ENCODE data around the gene MESP1.
"Not testable (repeated sequence)": the region's sequence is repeated elsewhere in the genome, so short reads cannot be mapped to it uniquely, and the experiment has no call there.

The MESP1 gene

GRCh38 chr15:89750560-89751542, at the start of gene MESP1:
Gene MESP1 (minus strand): TSS chr15:89751249. CDS start chr15:89751231, 18 bp downstream.
- DNase-seq = peak; percentile 63

DNA sequence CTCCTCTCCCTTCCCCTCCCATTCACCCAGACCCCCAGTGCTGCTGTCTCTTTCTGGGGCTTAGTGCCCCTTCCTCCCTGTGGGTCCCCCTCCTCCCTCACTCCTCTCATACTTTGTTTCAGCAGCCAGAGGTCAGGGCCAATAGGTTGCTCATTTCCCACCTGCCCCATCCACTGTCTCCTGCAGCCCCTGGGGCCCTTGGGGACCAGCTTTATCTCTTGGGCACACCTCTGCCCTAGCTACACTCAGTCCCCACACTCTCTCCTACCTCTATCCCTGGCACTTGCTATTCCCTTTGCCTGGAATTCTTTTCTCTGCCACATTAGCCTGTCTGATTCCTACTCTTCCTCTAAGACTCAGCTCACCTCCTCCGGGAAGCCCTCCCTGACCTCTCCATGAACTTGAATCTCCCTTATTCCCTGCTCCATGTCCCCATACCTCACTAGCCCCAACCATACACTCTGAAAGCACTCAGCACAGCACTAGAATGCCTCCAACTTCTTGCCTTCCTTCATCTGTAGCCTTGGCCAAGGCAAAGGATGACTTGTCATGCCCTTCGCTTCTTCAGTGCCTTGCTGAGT, 49.0 kb upstream of the MESP1 start:
- no peak for DNase-seq

DNA sequence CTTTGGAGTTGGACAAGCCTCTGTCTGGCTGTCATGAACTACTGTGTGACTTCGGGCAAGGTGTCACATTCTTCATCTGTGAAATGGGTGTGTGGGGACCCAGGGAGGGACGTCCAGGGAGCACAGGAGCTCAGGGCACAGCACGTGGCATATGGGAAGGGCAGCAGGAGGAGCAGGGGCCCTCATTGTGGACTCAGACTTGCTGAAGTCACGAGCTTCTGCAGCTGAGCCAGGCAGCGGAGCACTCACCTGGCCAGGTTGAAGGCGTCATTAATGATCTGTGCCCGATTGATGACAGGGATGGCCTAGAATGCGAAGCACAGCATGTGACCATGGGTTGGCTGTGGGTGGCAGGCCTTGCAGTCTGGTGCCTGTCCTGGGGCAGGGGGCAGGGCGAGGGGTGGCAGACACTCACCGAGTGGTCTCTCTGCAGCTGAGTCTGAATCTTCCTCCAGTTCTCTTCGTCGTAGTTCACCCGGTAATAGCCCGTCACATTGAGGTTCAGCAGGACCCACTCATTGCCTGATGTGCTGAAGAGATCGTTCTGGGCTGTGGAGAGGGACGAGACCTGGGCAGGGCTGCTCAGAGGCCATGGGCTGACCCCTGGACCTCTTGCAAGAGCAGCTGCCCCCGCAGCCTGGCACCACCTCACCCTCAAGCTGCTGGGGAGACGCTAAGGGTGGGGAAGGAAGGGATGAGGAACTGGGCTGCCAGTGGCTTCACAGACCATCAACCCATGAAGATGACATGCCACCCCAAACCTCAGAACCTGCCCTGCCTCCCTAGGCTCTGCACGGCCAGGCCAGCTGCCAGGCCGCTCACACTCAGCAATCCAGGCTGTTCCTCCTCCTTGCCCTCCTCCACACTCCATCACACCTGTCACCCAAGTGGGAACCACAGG, 48.2 kb upstream of the MESP1 start:
- no peak for DNase-seq

DNA sequence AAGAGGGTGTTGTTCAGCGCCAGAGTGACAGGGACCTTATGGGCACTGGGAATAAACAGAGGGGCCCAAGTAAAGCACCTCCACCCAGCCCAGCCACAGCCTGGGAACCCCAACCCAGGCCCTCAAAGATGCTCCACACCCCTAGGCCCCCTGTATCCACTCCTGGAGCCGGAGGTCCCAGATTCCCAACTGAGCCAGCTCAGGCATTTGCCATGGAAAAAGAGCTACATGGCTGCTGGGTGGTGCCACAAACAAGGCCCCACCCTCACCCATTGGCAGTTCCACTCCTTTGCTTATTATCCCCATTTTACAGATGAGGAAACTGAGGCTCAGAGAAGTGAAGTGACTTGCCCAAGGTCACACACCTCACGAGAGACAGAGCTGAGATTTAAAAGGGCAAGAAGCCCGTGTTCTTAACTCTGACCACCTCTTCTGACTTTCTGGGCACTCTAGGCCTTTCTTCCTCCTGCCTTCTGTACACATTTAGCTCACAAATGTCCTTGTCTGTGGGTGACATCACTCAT, 46.7 kb upstream of the MESP1 start:
- DNase-seq = no peak

- no peak for DNase-seq
Measured at GRCh38 chr15:89795996-89796395, 44.9 kb upstream of the MESP1 start.

DNA sequence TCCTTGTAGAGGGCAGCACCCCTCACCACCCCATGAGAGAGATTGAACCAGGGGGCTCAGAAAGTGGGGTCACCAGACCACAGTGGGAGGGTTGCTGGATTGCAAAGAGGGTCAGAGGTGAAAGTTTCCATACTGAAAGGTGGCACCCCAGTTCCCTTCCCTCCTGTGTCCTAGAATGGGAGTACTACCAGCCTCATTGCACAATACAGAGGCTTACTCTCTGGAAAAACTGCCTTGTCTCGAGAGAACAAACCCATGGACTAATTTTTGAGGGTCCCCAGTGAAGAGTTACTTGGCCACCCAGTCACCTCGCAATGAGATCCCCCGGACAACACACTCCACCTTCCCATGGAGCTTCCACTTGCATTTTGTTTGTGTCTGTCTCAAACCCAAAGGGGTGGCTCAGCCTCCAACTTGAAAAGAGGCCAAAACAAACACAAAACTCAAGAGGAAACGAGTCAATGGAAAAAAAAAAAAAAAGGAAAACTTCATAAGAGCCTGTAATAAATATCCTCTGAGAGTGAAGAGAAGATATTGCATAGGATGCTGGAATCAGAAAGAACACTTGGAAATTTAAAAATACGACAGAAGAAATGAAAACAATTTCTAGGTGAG, 43.7 kb upstream of the MESP1 start:
- DNase-seq = peak; percentile 14

DNA sequence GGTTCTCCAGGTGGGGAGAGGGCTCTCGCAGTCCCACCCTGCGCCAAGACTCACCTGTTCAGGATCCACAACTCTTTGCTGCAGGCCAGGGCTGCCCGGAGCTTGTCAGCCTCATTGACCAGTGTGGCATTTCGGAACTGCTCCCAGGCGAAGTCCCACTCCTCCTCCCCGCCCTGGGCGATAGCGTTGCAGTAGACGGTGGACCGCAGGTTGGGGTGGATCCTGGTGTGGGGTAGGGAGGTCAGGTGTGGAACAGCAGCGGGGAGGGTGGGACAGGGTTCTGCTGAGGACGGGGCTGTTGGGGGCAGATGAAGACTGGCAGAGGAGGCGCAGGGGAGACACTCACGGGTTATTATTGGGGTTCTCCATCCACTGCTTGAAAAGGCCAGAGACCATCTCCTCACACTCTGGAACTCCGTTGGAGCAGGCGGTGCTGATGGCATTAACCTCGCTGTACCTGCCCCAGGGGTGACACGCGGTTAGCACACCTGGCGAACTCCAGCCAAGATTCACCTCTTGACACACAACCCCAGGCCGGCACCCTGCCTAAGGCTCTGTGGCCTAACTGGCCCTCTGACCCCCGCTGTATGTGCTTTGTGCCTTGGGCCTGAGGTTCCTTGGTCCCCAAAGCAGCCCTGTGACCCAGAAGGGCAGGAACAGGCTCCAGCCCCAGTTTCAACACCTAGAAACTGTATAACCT, 41.2 kb upstream of the MESP1 start:
- DNase-seq = no peak

DNA sequence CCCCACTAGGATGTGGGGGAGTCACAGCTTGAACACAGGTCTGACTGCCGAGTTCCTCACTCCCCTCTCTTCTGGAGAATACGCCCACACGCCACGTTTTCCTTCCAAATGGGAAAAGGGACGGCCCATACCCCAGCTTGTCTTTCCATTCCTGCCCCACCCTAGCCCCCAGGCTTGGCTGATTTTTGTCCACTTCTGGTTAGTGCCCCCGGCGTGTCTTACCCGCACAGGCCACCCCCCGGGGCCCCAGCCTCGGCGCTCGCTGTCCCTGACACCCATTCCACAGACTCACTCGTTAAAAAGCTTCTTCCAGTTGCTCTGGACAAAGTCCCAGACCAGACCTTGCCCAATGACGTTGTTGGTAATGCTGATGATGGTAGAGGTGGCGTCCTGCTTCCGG, 39.6 kb upstream of the MESP1 start:
- DNase-seq = no peak

DNA sequence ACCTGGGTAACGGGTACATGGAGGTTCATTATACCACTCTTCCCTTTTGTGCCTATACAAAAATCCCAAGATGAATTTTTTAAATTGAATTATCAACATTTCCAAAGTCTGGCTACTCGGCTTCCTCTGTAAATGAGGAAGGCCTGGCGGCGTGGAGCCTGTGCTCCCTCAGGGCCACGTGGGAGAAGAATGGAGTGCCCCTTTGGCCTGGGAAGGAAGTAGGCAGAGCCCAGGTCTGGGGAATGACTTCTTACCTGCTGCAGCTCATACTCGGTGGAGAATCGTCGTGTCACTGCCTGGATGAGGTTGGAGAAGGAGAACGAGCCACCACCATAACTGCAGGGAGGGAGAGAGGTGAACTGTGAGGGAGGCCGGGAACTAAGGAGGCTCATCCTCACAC, 39.2 kb upstream of the MESP1 start:
- DNase-seq = no peak

DNA sequence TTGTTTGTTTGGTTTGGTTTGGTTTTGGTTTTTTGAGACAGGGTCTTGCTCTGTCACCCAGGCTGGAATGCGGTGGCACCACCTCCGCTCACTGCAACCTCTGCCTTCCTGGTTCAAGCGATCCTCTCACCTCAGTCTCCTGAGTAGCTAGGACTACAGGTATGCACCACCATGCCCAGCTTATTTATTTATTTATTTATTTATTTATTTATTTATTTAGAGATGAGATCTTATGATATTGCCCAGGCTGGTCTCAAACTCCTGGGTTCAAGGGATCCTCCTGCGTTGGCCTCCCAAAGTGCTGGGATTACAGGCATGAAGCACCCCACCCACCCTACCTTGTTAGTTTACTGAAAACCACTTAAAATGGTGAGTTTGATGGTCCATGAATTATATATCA, 37.5 kb upstream of the MESP1 start:
- not testable (repeated sequence) for DNase-seq

GRCh38 chr15:89787944-89788343, 36.9 kb upstream of the MESP1 start:
- DNase-seq = no peak

- DNase-seq = no peak
Measured at GRCh38 chr15:89785774-89786140, 34.7 kb upstream of the MESP1 start.

DNA sequence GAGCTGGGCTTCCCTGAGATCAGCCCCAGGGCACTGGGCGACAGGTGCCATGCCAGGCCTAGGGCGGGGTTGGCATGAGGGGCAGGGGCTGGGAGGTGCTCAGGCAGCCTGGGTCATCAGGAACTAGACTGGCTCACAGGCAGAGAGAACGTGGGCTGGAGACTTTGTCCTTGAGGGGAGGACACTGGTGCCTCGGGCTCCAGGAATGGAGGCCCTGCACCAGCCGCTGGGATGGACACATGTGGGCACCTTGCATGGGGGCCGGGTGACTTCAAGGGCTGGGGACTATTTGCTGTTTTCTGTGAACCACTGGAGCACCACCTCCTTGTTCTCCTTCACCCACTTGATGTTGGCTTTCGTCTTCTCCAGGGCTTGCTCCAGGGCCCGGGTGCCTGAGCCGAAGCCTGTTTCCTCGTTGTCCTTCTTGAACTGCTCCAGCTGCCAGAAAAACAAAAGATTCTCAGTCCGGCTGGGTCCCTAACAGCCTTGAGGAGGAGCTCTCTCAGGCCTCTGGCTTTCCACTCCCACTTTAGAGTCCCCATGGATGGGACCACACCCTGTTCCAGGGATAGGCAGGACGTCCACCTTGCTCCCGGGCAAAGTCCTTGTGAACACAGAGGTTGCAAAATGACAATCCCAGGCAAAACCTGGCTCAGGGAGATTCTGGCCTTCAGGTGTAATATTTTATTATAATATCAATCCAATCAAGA, 34.2 kb upstream of the MESP1 start:
- no peak for DNase-seq

- DNase-seq = no peak
Measured at GRCh38 chr15:89784686-89784960, 33.6 kb upstream of the MESP1 start.

GRCh38 chr15:89783861-89784685, 33.0 kb upstream of the MESP1 start:
- DNase-seq = no peak

GRCh38 chr15:89783111-89783860, 32.2 kb upstream of the MESP1 start:
- DNase-seq = no peak

DNA sequence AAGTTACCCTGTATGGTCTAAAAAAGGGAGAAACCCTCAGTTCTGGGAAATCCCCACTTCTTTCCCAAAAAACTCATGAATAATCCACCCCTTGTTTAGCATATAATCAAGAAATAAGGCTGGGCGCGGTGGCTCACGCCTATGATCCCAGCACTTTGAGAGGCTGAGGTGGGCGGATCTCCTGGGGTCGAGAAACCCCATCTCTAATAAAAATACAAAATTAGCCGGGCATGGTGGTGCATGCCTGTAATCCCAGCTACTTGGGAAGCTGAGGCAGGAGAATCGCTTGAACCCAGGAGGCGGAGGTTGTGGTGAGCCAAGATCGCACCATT, 31.5 kb upstream of the MESP1 start:
- DNase-seq = not testable (repeated sequence)

- DNase-seq = no peak
Measured at GRCh38 chr15:89781891-89782618, 31.0 kb upstream of the MESP1 start.

DNA sequence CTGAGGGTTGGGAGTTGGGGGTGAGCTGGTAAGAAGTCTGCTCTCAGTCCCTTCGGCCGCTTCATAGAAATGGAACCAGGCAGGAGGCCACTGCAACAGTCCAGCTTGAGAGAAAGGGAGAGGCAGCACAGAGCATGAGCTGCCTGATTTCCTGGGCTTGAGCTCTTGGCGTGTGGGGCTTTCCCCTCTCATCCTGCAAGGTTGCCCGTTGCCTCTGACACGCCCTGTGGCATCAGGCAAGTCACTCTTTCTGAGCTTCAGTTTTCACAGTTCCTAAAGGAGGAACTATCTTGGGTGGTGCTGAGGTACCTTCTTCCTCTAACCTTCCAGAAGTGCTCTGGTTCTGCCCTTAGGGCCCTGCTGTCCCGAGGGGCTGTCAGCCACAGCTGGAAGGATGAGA, 30.0 kb upstream of the MESP1 start:
- DNase-seq = no peak
